ENCODE data around the gene WASF3.

DNA sequence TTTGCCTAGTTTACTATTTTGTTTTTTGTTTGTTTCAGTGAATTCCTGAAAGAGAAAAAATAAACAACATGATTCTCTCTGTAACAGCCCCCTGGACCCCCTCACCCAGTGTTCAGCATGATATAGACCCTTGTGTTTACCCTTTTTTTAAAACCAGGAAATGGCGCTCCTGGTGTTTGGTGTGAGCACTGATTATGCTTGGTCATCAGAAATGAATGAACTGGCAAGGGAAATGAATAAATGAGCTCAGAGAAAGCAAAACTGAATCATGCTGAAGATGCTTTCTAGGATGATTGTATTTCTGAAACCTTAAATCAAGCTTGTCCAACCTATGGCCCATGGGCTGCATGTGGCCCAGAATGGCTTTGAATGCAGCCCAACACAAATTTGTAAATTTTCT is 22.1 kb downstream of the WASF3 start:
- no peak for TF ChIP-seq GATA2 (IDR thresholded peaks at IDR 0.05; ENCODE audit: low read depth, low read length)
- TF ChIP-seq GATA3 (IDR thresholded peaks at IDR 0.05; ENCODE audit: low read depth, low read length), result no peak
